Lung microvascular endothelial cell (primary cell): ENCODE data around the gene CALML5. TPM values are rescaled to one million over a fixed set of nuclear protein-coding genes. Genes with fewer than 3 reads are reported as not detected.

ENCODE experiments used
- DNase-seq, 2 donors: peaks; one replicate each; pipeline versions ENCODE4 v3.0.0 to v3.0.0-alpha.2; 2010; ENCODE audit warnings: low read depth in 2 of 2
- total RNA-seq: library from RNA; depleted of rRNA; stranded (reverse); fragments of >200 nt; gene quantifications from 2 replicates; pipeline ENCODE4 v1.2.1, GENCODE V29; 2014

The CALML5 gene
- total RNA-seq, 1 donor from 2014 or later = not detected

- DNase-seq = no peak
Observed at GRCh38 chr10:5464546-5464945, 34.8 kb downstream of the CALML5 start.

- no peak for DNase-seq
Observed at GRCh38 chr10:5462841-5463293, 36.5 kb downstream of the CALML5 start.

- DNase-seq = no peak
Observed at GRCh38 chr10:5461914-5462840, 37.2 kb downstream of the CALML5 start.

GRCh38 chr10:5461203-5461588 lies 38.2 kb downstream of the CALML5 start:
- no peak for DNase-seq

GRCh38 chr10:5460468-5461202 lies 38.7 kb downstream of the CALML5 start:
- no peak for DNase-seq

- no peak for DNase-seq
Observed at GRCh38 chr10:5458949-5459747, 40.2 kb downstream of the CALML5 start.

GRCh38 chr10:5458425-5458824 lies 40.9 kb downstream of the CALML5 start:
- DNase-seq = no peak

GRCh38 chr10:5457741-5458140 lies 41.6 kb downstream of the CALML5 start:
- DNase-seq = no peak

- no peak for DNase-seq
Observed at GRCh38 chr10:5456563-5456962, 42.8 kb downstream of the CALML5 start.

- DNase-seq = no peak
Observed at GRCh38 chr10:5453749-5454489, 45.5 kb downstream of the CALML5 start.

- peak; percentile 14 to 18 for DNase-seq
Observed at GRCh38 chr10:5450605-5451384, 48.6 kb downstream of the CALML5 start.

GRCh38 chr10:5449823-5450222 lies 49.5 kb downstream of the CALML5 start:
- DNase-seq = peak; percentile 48 to 84

GRCh38 chr10:5449227-5449626 lies 50.1 kb downstream of the CALML5 start:
- peak in 1 of 2 donors; percentile 22 for DNase-seq

Other genes starting within 250 kb of the CALML5 start
- not detected in 2 replicates for gene UCN3, start 134.6 kb downstream of the CALML5 start, total RNA-seq
- gene TUBAL3, start 94.7 kb downstream of the CALML5 start, total RNA-seq = under 0.01 TPM in 1 of 2 replicates, not detected in the other
- 14.3 and 19.4 TPM in 2 replicates for gene NET1, start 87.0 kb downstream of the CALML5 start, total RNA-seq
- gene CALML3, start 25.4 kb upstream of the CALML5 start, total RNA-seq = not detected in 2 replicates
- 12.9 and 18.5 TPM in 2 replicates for gene ASB13, start 167.0 kb upstream of the CALML5 start, total RNA-seq
- 34.9 and 53.6 TPM in 2 replicates for gene TASOR2, start 185.3 kb upstream of the CALML5 start, total RNA-seq